Measurements from ENCODE around the gene HID1.

DNA sequence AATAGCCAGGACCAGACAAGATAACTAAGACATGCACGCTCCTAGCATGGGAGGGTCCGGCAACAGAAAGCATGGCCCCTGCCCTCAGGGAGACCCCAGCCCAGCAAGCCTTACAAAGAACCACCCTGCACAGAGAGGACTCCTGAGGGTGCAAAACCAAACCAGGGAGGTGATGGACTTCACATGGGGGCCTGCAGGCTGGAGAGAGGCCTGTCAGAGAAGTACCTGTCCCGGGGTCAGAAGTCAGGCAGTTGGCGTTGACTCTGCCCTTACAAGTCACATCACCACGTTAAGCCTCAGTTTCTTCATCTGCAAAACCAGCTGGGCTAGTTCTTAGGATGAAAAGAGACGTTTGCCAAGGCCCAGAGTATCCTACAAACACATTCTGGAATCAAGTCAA, 43.8 kb downstream of the HID1 start:
- no peak for TF ChIP-seq CTCF (IDR thresholded peaks at IDR 0.05)
- TF ChIP-seq EZH2 (IDR thresholded peaks at IDR 0.05; ENCODE audit: borderline replicate concordance, insufficient read depth, low read depth, low read length, poor library complexity, severe bottlenecking): no peak

All from B cell (primary cell).